ENCODE measurements around the gene TAF4B. TPM values are rescaled to one million over a fixed set of nuclear protein-coding genes. Genes with fewer than 3 reads are reported as not detected.

The TAF4B gene
- total and polyA plus RNA-seq, 2 experiments from 2014 or later: 1.4 TPM; not detected in 1

- no peaks in the 10 kb centered on the region for H3K36me3 ChIP-seq (replicated peaks; ENCODE audit: insufficient read depth, low read depth)
- no peaks in the 10 kb centered on the region for H3K4me1 ChIP-seq (ENCODE audit: insufficient read depth)
- no peak overlapping the region for H2AFZ ChIP-seq
- no peak for DNase-seq (ENCODE audit: low spot score)
- no peak for TF ChIP-seq CTCF (IDR thresholded peaks at IDR 0.05; ENCODE audit: poor library complexity)
- TF ChIP-seq EZH2phosphoT487 (IDR thresholded peaks at IDR 0.05; ENCODE audit: low read depth, severe bottlenecking, unreplicated experiment): no peak
- no peak for TF ChIP-seq EZH2 (IDR thresholded peaks at IDR 0.05; ENCODE audit: borderline replicate concordance)
- no peaks in the 10 kb centered on the region for H3K9me2 ChIP-seq (replicated peaks; ENCODE audit: insufficient read depth)
- H3K27ac ChIP-seq: no peak overlapping the region
- no peaks in the 10 kb centered on the region for H3K9me3 ChIP-seq (ENCODE audit: low read depth)
- no peaks in the 10 kb centered on the region for H3K79me2 ChIP-seq
- no peaks in the 10 kb centered on the region for H4K20me1 ChIP-seq (ENCODE audit: insufficient read depth, poor library complexity, severe bottlenecking)
- H3K4me2 ChIP-seq: peak overlapping the region; percentile 13
- 67% methylated on average over 5 of the region's 5 CpGs for WGBS (ENCODE audit: low lambda C conversion rate, missing lambda C conversion rate)
- H3K4me3 ChIP-seq: no peak overlapping the region
- no peaks in the 10 kb centered on the region for H3K27me3 ChIP-seq
These were observed 167.9 kb downstream of the TAF4B start for GRCh38 chr18:26394047-26394654.

GRCh38 chr18:26397019-26397418, 170.8 kb downstream of the TAF4B start:
- no peak overlapping the region for H3K4me3 ChIP-seq
- no peaks in the 10 kb centered on the region for H3K9me2 ChIP-seq (replicated peaks; ENCODE audit: insufficient read depth)
- H4K20me1 ChIP-seq (ENCODE audit: insufficient read depth, poor library complexity, severe bottlenecking): no peaks in the 10 kb centered on the region
- H3K27me3 ChIP-seq: no peaks in the 10 kb centered on the region
- 82% methylated on average over 4 of the region's 4 CpGs for WGBS (ENCODE audit: low lambda C conversion rate, missing lambda C conversion rate)
- no peaks in the 10 kb centered on the region for H3K79me2 ChIP-seq
- no peak overlapping the region for H3K4me2 ChIP-seq
- H3K36me3 ChIP-seq (replicated peaks; ENCODE audit: insufficient read depth, low read depth): no peaks in the 10 kb centered on the region
- TF ChIP-seq CTCF (IDR thresholded peaks at IDR 0.05; ENCODE audit: poor library complexity) (no peak), EZH2 (IDR thresholded peaks at IDR 0.05; ENCODE audit: borderline replicate concordance) (no peak), EZH2phosphoT487 (IDR thresholded peaks at IDR 0.05; ENCODE audit: low read depth, severe bottlenecking, unreplicated experiment) (no peak)
- DNase-seq (ENCODE audit: low spot score): no peak
- no peak overlapping the region for H2AFZ ChIP-seq
- no peaks in the 10 kb centered on the region for H3K4me1 ChIP-seq (ENCODE audit: insufficient read depth)
- H3K9me3 ChIP-seq (ENCODE audit: low read depth): no peaks in the 10 kb centered on the region
- H3K27ac ChIP-seq: no peak overlapping the region

DNA sequence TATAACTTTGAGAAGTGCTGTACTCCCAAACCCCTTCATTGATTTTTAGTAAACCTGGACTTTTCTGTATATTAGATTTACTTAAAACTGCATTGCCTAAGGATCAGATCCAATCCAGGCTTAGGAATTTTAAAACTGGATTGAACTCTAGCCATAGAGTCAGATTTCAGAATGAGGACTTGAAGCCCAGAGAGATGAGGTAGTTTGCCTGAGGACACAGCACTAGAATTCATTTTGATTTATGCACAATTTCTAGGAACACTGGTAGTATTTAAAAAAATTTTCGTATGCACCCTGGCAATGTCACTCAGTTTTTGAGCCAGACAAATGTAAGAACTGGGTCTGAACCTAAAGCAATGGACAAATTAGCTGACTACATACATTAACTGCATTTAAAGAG, 177.2 kb downstream of the TAF4B start:
- WGBS (ENCODE audit: low lambda C conversion rate, missing lambda C conversion rate): 80% methylated on average over 1 of the region's 1 CpG
- Histone ChIP-seq H3K9me3 (ENCODE audit: low read depth) (no peaks in the 10 kb centered on the region), H3K9me2 (replicated peaks; ENCODE audit: insufficient read depth) (no peaks in the 10 kb centered on the region), H3K79me2 (no peaks in the 10 kb centered on the region), H3K36me3 (replicated peaks; ENCODE audit: insufficient read depth, low read depth) (no peaks in the 10 kb centered on the region), H3K4me1 (ENCODE audit: insufficient read depth) (no peaks in the 10 kb centered on the region), H3K4me3 (no peak overlapping the region), H2AFZ (no peak overlapping the region), H3K27me3 (no peaks in the 10 kb centered on the region), H3K4me2 (no peak overlapping the region), H4K20me1 (ENCODE audit: insufficient read depth, poor library complexity, severe bottlenecking) (no peaks in the 10 kb centered on the region), H3K27ac (no peak overlapping the region)
- TF ChIP-seq CTCF (IDR thresholded peaks at IDR 0.05; ENCODE audit: poor library complexity) (no peak), EZH2 (IDR thresholded peaks at IDR 0.05; ENCODE audit: borderline replicate concordance) (no peak), EZH2phosphoT487 (IDR thresholded peaks at IDR 0.05; ENCODE audit: low read depth, severe bottlenecking, unreplicated experiment) (no peak)
- DNase-seq (ENCODE audit: low spot score): no peak
